ENCODE measurements around the gene SIK2.

GRCh38 chr11:111566324-111566723 is 35.9 kb upstream of the SIK2 start:
- TF ChIP-seq CSDC2 (CRISPR knock-in tag; IDR thresholded peaks at IDR 0.05) = no peak
- TF ChIP-seq ESRRG (CRISPR knock-in tag; IDR thresholded peaks at IDR 0.05) = no peak
- no peak for TF ChIP-seq ZNF70 (CRISPR knock-in tag; IDR thresholded peaks at IDR 0.05)
- no peak for TF ChIP-seq GLIS3 (CRISPR knock-in tag; IDR thresholded peaks at IDR 0.05)
- TF ChIP-seq ISL1 (CRISPR knock-in tag; IDR thresholded peaks at IDR 0.05) = no peak
